Measurements from ENCODE around the gene SCN4B.

The SCN4B gene

DNA sequence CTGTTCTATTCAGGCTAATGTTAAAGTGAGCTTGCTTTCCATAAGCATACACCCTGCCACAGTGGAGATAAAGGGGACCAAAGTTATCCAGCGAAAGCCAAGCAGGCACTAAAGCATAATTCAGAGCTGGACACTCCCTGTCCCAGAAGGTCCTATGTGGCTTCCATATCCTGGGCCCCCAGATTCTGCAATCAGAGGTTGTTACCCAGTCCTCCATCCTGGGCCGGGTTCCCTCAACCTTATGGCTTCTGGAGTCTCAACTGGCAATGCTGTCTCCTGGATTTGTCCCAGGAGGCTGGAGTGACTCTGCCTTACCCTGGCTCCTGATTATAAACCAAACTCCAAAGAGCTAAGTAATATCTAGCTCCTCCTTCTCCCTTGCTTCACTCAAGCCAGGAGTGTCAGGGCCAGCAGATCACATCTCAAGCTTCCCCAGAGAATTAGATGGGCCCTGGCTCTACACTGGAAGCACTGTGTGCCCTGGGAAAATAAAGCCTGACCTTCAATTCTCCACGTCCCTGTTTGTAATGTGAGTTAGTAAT lies 51.9 kb downstream of the SCN4B start:
- Histone ChIP-seq H3K36me3 (ENCODE audit: insufficient read depth, low read length) (no peaks in the 10 kb centered on the region), H3K9me2 (replicated peaks; ENCODE audit: low read depth, low read length) (no peaks in the 10 kb centered on the region), H3K79me2 (ENCODE audit: insufficient read depth, low read length) (no peaks in the 10 kb centered on the region), H3K9me3 (ENCODE audit: insufficient read depth, low read depth, low read length) (no peaks in the 10 kb centered on the region), H3K4me1 (ENCODE audit: insufficient read depth, low read length, poor library complexity, severe bottlenecking) (no peaks in the 10 kb centered on the region), H3K9ac (ENCODE audit: low read depth, low read length, poor library complexity, severe bottlenecking) (no peak overlapping the region), H3K27me3 (ENCODE audit: insufficient read depth, low read length, poor library complexity, severe bottlenecking) (no peaks in the 10 kb centered on the region), H2AFZ (ENCODE audit: low read length) (no peak overlapping the region), H3F3A (ENCODE audit: low read depth) (no peaks in the 10 kb centered on the region), H4K20me1 (ENCODE audit: insufficient read depth, low read length, poor library complexity, severe bottlenecking) (no peaks in the 10 kb centered on the region), H3K4me3 (ENCODE audit: low read length, poor library complexity, severe bottlenecking) (no peak overlapping the region), H3K4me2 (ENCODE audit: low read depth, low read length, poor library complexity, severe bottlenecking) (no peak overlapping the region)
- TF ChIP-seq, protein P1, sequence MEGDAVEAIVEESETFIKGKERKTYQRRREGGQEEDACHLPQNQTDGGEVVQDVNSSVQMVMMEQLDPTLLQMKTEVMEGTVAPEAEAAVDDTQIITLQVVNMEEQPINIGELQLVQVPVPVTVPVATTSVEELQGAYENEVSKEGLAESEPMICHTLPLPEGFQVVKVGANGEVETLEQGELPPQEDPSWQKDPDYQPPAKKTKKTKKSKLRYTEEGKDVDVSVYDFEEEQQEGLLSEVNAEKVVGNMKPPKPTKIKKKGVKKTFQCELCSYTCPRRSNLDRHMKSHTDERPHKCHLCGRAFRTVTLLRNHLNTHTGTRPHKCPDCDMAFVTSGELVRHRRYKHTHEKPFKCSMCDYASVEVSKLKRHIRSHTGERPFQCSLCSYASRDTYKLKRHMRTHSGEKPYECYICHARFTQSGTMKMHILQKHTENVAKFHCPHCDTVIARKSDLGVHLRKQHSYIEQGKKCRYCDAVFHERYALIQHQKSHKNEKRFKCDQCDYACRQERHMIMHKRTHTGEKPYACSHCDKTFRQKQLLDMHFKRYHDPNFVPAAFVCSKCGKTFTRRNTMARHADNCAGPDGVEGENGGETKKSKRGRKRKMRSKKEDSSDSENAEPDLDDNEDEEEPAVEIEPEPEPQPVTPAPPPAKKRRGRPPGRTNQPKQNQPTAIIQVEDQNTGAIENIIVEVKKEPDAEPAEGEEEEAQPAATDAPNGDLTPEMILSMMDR (conservative IDR thresholded peaks at IDR 0.05; ENCODE audit: low read length): no peak
- no peak for TF ChIP-seq EZH2phosphoT487 (IDR thresholded peaks at IDR 0.05; ENCODE audit: borderline replicate concordance)

DNA sequence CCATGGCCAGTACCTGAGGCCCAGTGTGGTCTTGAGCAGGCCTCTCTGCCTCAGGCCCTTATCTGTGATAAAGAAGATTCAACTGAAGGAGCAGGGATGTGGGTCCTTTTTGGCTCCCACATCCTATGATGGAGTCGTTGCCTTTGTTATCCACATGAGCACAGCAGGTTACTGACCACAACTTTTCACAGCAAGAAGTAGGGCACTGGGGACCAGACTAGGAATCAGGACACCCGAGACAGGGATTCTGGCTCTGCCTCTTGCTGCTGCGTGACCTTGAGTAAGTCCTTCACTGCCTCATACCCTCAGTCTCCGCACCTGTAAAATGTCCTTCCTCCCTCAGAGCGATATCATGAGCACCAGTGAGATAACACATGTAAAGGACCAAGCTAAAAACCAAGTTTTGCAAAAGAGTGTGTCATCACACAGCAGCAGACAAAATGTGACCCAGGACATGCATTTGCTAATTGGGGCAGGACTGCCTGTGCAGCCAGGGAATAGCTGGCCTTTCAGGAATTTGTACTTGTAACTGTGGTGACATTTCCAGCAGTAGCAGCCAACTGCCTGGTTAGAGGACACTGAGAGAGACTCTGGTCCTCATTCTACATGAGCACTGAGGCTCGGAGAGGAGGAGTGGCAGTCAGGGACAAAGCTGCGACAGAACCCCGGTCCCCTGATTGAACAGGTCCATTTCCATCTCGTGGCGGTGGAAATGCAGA lies 52.6 kb downstream of the SCN4B start:
- Histone ChIP-seq H3K9me3 (ENCODE audit: insufficient read depth, low read depth, low read length) (no peaks in the 10 kb centered on the region), H3K9me2 (replicated peaks; ENCODE audit: low read depth, low read length) (no peaks in the 10 kb centered on the region), H2AFZ (ENCODE audit: low read length) (no peak overlapping the region), H3F3A (ENCODE audit: low read depth) (no peaks in the 10 kb centered on the region), H3K4me1 (ENCODE audit: insufficient read depth, low read length, poor library complexity, severe bottlenecking) (no peaks in the 10 kb centered on the region), H3K79me2 (ENCODE audit: insufficient read depth, low read length) (no peaks in the 10 kb centered on the region), H3K36me3 (ENCODE audit: insufficient read depth, low read length) (no peaks in the 10 kb centered on the region), H3K4me2 (ENCODE audit: low read depth, low read length, poor library complexity, severe bottlenecking) (no peak overlapping the region), H3K27me3 (ENCODE audit: insufficient read depth, low read length, poor library complexity, severe bottlenecking) (no peaks in the 10 kb centered on the region), H3K9ac (ENCODE audit: low read depth, low read length, poor library complexity, severe bottlenecking) (no peak overlapping the region), H3K4me3 (ENCODE audit: low read length, poor library complexity, severe bottlenecking) (no peak overlapping the region), H4K20me1 (ENCODE audit: insufficient read depth, low read length, poor library complexity, severe bottlenecking) (no peaks in the 10 kb centered on the region)
- TF ChIP-seq, protein P1 (conservative IDR thresholded peaks at IDR 0.05; ENCODE audit: low read length): no peak
- TF ChIP-seq EZH2phosphoT487 (IDR thresholded peaks at IDR 0.05; ENCODE audit: borderline replicate concordance): no peak

DNA sequence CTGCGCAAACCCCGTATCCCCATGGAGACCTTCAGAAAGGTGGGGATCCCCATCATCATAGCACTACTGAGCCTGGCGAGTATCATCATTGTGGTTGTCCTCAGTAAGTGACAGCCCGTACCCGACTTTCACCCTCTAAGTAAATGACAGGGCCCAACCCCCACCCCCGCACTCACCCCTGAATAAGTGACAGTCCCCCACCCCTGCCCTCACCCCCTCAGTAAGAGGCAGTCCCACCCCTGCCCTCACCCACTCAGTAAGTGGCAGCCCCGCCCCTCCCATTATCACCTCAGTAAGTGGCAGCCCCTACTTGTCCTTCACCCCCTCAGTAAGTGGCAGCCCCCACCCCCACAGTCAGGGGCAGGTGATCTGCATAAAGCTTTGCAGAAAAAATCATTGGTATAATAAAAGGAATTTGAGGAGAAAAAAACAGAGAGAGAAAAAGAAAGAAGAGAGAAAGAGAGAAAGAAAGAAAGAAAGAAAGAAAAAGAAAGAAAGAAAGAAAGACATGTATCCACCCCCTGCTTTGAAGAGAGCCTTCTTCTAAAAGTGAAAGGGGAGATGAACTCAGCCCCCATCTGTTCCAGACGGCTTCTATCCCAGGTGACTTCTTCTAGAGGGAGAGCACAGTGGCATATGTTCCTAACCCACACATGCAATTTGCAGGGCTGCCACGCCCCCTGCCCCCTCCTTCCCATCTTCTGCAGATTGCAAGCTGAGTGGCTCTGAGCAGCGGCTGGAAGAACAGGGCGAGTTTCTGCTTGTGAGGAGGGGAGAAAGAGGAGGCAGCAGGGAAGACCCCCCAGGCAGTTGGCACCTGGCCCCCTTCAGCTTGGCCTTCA lies 53.4 kb downstream of the SCN4B start:
- no peak overlapping the region for H3K4me3 ChIP-seq (ENCODE audit: low read length, poor library complexity, severe bottlenecking)
- H3K9me2 ChIP-seq (replicated peaks; ENCODE audit: low read depth, low read length): no peaks in the 10 kb centered on the region
- TF ChIP-seq, protein P1 (conservative IDR thresholded peaks at IDR 0.05; ENCODE audit: low read length): no peak
- no peak for TF ChIP-seq EZH2phosphoT487 (IDR thresholded peaks at IDR 0.05; ENCODE audit: borderline replicate concordance)
- no peak overlapping the region for H2AFZ ChIP-seq (ENCODE audit: low read length)
- H3K4me2 ChIP-seq (ENCODE audit: low read depth, low read length, poor library complexity, severe bottlenecking): no peak overlapping the region
- no peaks in the 10 kb centered on the region for H3K36me3 ChIP-seq (ENCODE audit: insufficient read depth, low read length)
- no peaks in the 10 kb centered on the region for H3F3A ChIP-seq (ENCODE audit: low read depth)
- no peaks in the 10 kb centered on the region for H3K4me1 ChIP-seq (ENCODE audit: insufficient read depth, low read length, poor library complexity, severe bottlenecking)
- H3K27me3 ChIP-seq (ENCODE audit: insufficient read depth, low read length, poor library complexity, severe bottlenecking): no peaks in the 10 kb centered on the region
- H4K20me1 ChIP-seq (ENCODE audit: insufficient read depth, low read length, poor library complexity, severe bottlenecking): no peaks in the 10 kb centered on the region
- no peaks in the 10 kb centered on the region for H3K9me3 ChIP-seq (ENCODE audit: insufficient read depth, low read depth, low read length)
- no peaks in the 10 kb centered on the region for H3K79me2 ChIP-seq (ENCODE audit: insufficient read depth, low read length)
- no peak overlapping the region for H3K9ac ChIP-seq (ENCODE audit: low read depth, low read length, poor library complexity, severe bottlenecking)

Data from Loucy (cell line).